Activated CD4-positive, alpha-beta memory T cell treated with anti-CD3 and anti-CD28 coated beads, Interleukin-2, amount 10 ng/mL, durations not matched to agents 7 days and 5 days (primary cell): ENCODE data around the gene ZNF333. TPM values are rescaled to one million over a fixed set of nuclear protein-coding genes. Genes with fewer than 3 reads are reported as not detected.
A peak's percentile ranks its signal among the peaks of the same experiment; 100 is the strongest.

Experiments
- CTCF ChIA-PET: fragments of 350-600 bp; sonication (Branson Sonifier 250); formaldehyde crosslinking; loops from one replicate; lab custom pipeline; 2021; ENCODE audit warnings: antibody characterized with exemption, inconsistent platforms; lab: Charles Lee
- POLR2A ChIA-PET: fragments of 350-600 bp; sonication (Branson Sonifier 250); formaldehyde crosslinking; loops from one replicate; lab custom pipeline; 2021; ENCODE audit warnings: antibody characterized with exemption; lab: Charles Lee
- DNase-seq: peaks from one replicate; pipeline ENCODE4 v3.0.0-alpha.2; 2020
- H3K27ac Mint-ChIP-seq: one replicate; pipeline ENCODE4 v1.8.0; 2021; ENCODE audit warnings: mild to moderate bottlenecking, mixed read lengths
- H3K27me3 Mint-ChIP-seq: one replicate; pipeline ENCODE4 v1.8.0; 2021; ENCODE audit warnings: mixed read lengths
- H3K36me3 Mint-ChIP-seq: one replicate; pipeline ENCODE4 v1.8.0; 2021; ENCODE audit warnings: low read depth, mixed read lengths
- H3K4me1 Mint-ChIP-seq: one replicate; pipeline ENCODE4 v1.8.0; 2021; ENCODE audit warnings: mixed read lengths
- H3K4me3 Mint-ChIP-seq: one replicate; pipeline ENCODE4 v1.8.0; 2021; ENCODE audit warnings: mild to moderate bottlenecking, mixed read lengths
- H3K9me3 Mint-ChIP-seq: one replicate; pipeline ENCODE4 v1.8.0; 2021; ENCODE audit warnings: mixed read lengths
- total RNA-seq, 2 experiments: library from RNA; stranded (reverse); gene quantifications; one replicate each; pipeline ENCODE4 v1.2.3, GENCODE V29; 2021

ZNF333 gene
- total RNA-seq, 2 experiments from 2014 or later: 11.7 to 12.1 TPM

DNA sequence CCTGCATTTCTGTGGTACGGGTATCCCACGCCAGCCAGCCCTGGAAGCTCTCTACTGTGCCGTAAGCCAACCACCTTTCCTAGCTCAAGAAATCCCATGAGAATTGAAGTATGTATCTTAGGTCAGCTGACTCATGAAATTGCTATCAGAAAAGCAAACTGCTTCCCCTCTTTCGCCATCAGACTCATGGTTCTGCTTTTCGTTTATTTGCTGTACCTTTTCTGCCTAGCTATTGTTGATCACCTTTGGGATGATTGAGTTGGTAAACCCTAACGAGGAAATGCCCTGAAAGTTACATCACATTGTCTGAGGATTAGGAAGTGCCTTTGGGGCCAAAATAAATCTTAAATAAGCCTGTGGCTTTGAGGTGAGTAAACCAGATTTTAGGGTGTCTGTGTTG, 15.1 kb upstream of the ZNF333 start, which contains the start of gene ADGRE3:
ADGRE3 (minus strand) TSS at position 81 of the 400 bp plus-strand sequence; CDS start at position 7, 74 bp downstream.
- DNase-seq: no peak
- Mint-ChIP-seq H3K36me3 (no peaks in the 10 kb centered on the region), H3K27ac (no peak within 1 kb of the TSS), H3K27me3 (peaks cover 7% of the 10 kb centered on the region), H3K4me3 (no peak within 1 kb of the TSS), H3K4me1 (peaks cover 2% of the 10 kb centered on the region), H3K9me3 (no peaks in the 10 kb centered on the region)
- ChIA-PET POLR2A (no interaction called here), CTCF (interaction anchor here (1.4 to 3.6 kb wide), 2 partner anchors 9 to 12 kb away, joined by 3 to 15 read pairs; no protein-coding TSS in a partner anchor)

DNA sequence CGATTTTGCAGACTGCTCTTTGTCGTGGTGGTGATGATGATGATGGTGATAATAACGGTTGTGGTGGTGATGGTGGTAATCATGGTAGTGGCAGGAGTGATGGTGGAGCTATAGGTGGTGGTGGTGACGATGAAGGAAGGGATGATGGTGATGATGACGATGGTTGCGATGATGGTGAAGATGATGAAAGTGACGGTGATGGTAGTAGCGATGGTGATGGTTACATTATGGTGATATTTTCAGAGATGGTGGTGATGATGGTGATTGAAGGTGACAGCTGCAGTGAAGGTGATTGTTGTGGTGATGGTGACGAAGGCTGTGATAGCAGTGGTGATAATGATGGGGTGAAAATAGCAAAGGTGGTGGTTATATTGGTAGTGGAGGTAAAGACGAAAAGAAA, 13.1 kb upstream of the ZNF333 start:
- H3K27ac Mint-ChIP-seq: no peak overlapping the region
- peaks cover 2% of the 10 kb centered on the region for H3K4me1 Mint-ChIP-seq
- peaks cover 7% of the 10 kb centered on the region for H3K27me3 Mint-ChIP-seq
- no peaks in the 10 kb centered on the region for H3K9me3 Mint-ChIP-seq
- DNase-seq: no peak
- CTCF ChIA-PET: interaction anchor here (1.3 kb wide), 1 partner anchor 10 kb away, joined by 3 read pairs; no protein-coding TSS in a partner anchor
- no peak overlapping the region for H3K4me3 Mint-ChIP-seq
- no peaks in the 10 kb centered on the region for H3K36me3 Mint-ChIP-seq
- POLR2A ChIA-PET: no interaction called here

DNA sequence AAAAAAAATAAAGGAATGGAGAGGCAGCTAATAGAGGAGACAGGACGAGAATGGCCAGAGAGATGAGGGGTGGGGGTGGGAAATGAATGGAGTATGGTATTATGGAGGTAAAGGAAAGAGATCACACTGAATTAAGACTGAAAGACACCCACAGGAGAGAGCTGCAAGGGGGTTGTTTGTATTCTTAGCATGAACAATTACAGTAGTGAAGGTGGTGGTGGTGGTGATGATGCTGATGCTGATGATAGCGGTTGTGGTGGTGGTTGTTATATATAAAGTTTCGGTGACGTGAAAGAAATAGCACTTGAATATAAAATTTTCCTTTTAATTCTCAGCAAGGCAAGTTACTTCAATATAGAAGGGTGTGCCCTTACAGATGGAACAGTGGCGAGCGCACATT, 12.4 kb upstream of the ZNF333 start:
- POLR2A ChIA-PET: no interaction called here
- H3K4me3 Mint-ChIP-seq: no peak overlapping the region
- H3K4me1 Mint-ChIP-seq: peaks cover 2% of the 10 kb centered on the region
- DNase-seq: no peak
- peaks cover 7% of the 10 kb centered on the region for H3K27me3 Mint-ChIP-seq
- no peak overlapping the region for H3K27ac Mint-ChIP-seq
- CTCF ChIA-PET: interaction anchor here (1.3 kb wide), 1 partner anchor 9 kb away, joined by 3 read pairs; no protein-coding TSS in a partner anchor
- no peaks in the 10 kb centered on the region for H3K36me3 Mint-ChIP-seq
- H3K9me3 Mint-ChIP-seq: no peaks in the 10 kb centered on the region

DNA sequence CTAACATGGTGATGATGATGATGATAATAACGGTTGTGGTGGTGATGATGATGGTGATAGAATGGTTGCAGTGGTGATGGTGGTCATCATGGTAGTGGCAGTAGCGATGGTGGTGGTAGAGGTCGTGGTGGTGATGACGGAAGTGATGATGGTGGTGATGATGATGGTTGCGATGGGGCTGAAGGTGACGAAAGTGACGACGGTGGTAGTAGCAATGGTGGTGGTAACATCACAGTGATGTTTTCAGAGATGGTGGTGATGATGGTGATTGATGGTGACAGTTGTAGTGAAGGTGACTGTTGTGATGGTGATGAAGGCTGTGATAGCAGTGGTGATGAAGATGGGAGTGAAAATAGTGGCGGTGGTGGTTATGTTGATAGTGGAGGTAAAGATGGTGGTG, 11.6 kb upstream of the ZNF333 start:
- ChIA-PET CTCF (no interaction called here), POLR2A (no interaction called here)
- Mint-ChIP-seq H3K4me3 (no peak overlapping the region), H3K4me1 (no peaks in the 10 kb centered on the region), H3K27me3 (peaks cover 7% of the 10 kb centered on the region), H3K27ac (no peak overlapping the region), H3K9me3 (no peaks in the 10 kb centered on the region), H3K36me3 (no peaks in the 10 kb centered on the region)
- no peak for DNase-seq

DNA sequence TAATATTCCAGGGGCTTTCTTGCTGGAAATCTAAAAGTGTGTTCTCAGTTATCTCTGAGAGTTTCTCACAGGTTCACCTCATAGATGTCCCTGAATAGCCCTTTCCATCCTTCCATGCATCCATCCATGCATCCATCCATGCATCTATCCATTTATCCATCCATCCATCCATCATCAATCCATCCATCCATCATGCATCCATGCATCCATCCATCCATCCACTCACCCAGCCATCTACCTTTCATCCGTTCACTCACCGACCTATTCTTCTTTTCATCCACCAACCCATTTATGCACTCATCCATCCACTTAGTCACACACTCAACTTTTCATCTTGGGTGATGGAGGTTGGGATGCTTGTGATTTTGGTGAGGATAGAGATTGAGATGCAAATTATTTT, 7.8 kb upstream of the ZNF333 start:
- no peaks in the 10 kb centered on the region for H3K4me1 Mint-ChIP-seq
- no peaks in the 10 kb centered on the region for H3K36me3 Mint-ChIP-seq
- no peak overlapping the region for H3K4me3 Mint-ChIP-seq
- H3K9me3 Mint-ChIP-seq: no peaks in the 10 kb centered on the region
- no peak for DNase-seq
- CTCF ChIA-PET: interaction anchor here (2.6 kb wide), 1 partner anchor 108 kb away, joined by 10 read pairs; no protein-coding TSS in a partner anchor
- H3K27me3 Mint-ChIP-seq: no peaks in the 10 kb centered on the region
- H3K27ac Mint-ChIP-seq: no peak overlapping the region
- POLR2A ChIA-PET: no interaction called here

DNA sequence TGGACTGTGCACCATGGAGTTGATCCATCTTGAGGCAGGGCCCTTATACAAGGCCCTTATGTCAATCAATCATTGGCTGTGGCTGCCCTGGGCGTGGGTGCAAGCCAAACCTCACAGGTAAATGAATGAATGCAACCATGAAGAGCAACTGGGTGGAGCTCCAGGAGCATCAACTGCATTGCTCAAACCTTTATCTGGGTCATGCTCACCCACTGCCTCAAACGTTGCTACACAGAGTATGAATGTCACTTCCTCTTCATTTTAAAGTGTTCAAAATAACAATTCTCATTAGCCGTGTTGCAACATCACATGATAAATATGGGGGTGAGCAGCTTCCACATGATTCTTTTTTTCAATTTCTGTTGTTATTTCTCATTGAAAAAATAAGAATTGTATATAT, 6.4 kb upstream of the ZNF333 start:
- H3K9me3 Mint-ChIP-seq: no peaks in the 10 kb centered on the region
- DNase-seq: no peak
- no peak overlapping the region for H3K27ac Mint-ChIP-seq
- CTCF ChIA-PET: interaction anchor here (1.0 to 10.1 kb wide), 3 partner anchors 9 to 109 kb away, joined by 3 to 302 read pairs (median 3); partner anchors contain the start of genes ADGRE3 and NDUFB7
- POLR2A ChIA-PET: interaction anchor here (1.3 kb wide), 1 partner anchor 11 kb away, joined by 3 read pairs; no protein-coding TSS in a partner anchor
- H3K4me1 Mint-ChIP-seq: no peaks in the 10 kb centered on the region
- H3K36me3 Mint-ChIP-seq: no peaks in the 10 kb centered on the region
- no peaks in the 10 kb centered on the region for H3K27me3 Mint-ChIP-seq
- H3K4me3 Mint-ChIP-seq: no peak overlapping the region

DNA sequence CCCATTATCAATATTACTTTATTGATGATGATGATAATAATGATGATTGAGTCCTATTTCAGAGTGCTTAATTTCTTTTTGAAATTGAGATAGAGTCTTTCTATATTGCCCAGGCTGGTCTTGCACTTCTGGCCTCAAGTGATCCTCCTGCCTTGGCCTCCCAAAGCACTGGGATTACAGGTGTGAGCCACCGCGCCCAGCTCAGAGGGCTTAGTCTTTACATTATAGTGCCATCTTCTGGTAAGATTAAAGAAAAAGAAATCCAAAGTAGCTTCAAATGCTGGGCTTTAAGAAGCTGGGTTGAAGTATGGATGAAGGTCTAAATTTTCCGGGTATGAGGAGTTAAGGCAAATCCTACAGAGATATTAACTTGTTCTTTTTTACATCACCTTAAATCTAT, 3.4 kb upstream of the ZNF333 start:
- no peaks in the 10 kb centered on the region for H3K9me3 Mint-ChIP-seq
- ChIA-PET POLR2A (interaction anchor here (0.7 to 1.8 kb wide), 4 partner anchors 112 to 136 kb away, joined by 3 to 10 read pairs (median 5); partner anchors contain the start of gene NDUFB7), CTCF (interaction anchor here (0.7 to 10.1 kb wide), 11 partner anchors 9 to 154 kb away, joined by 3 to 302 read pairs (median 4); partner anchors contain the start of genes ADGRE3 and NDUFB7)
- no peak overlapping the region for H3K4me3 Mint-ChIP-seq
- H3K4me1 Mint-ChIP-seq: peaks cover 19% of the 10 kb centered on the region
- H3K27me3 Mint-ChIP-seq: no peaks in the 10 kb centered on the region
- H3K27ac Mint-ChIP-seq: no peak overlapping the region
- H3K36me3 Mint-ChIP-seq: no peaks in the 10 kb centered on the region
- DNase-seq: peak; percentile 36

DNA sequence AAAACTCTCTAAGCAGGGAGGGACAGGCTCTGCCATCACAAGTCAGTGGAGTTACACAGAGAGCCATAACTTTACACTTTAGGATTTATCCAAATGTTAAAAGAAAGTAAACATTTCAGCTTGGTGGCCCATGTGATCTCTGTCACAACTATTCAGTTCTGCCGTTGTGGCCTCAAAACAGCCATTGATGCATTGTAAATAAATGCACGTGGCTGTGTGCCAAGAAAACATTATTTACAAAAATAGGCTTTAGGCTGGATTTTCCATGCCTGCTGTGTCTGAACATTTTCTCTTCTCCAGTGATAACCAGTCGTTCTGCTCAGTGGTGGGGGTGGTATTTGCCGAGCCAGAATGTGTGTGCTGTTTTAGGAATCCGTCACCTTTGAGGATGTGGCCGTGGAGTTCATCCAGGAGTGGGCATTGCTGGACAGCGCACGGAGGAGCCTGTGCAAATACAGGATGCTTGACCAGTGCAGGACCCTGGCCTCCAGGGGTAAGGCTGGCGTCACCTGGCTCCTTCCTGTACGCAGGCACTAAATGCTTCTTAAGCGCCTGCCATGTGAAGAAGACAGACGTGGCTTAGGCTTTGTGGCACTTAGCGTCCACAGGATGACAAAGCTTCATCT, 4.9 kb downstream of the ZNF333 start:
- Mint-ChIP-seq H3K9me3 (no peaks in the 10 kb centered on the region), H3K4me1 (peaks cover 16% of the 10 kb centered on the region), H3K27ac (no peak overlapping the region), H3K27me3 (no peaks in the 10 kb centered on the region), H3K36me3 (peaks cover 21% of the 10 kb centered on the region), H3K4me3 (no peak overlapping the region)
- CTCF ChIA-PET: interaction anchor here (1.3 to 2.1 kb wide), 2 partner anchors 9 to 120 kb away, joined by 5 to 11 read pairs; no protein-coding TSS in a partner anchor
- POLR2A ChIA-PET: no interaction called here
- DNase-seq: no peak

DNA sequence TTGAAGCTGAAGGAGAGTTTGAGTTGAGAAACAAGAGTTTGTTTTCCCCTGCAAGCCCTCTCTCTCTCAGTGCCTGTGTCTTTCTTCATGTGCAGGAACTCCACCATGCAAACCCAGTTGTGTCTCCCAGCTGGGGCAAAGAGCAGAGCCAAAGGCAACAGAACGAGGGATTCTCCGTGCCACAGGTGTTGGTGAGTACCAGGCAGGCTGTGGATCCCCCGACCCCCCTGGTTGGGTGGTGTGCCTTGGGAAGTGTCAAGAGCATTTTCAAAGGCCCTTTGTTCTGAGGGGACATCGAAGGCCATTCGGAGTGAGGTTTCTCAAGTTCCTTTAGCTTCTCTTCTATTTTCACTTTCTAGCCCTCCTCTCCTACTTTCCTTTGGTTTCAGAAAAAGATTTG, 5.6 kb downstream of the ZNF333 start:
- no peaks in the 10 kb centered on the region for H3K27me3 Mint-ChIP-seq
- ChIA-PET POLR2A (no interaction called here), CTCF (interaction anchor here (1.3 to 2.1 kb wide), 2 partner anchors 9 to 110 kb away, joined by 3 to 11 read pairs; no protein-coding TSS in a partner anchor)
- H3K9me3 Mint-ChIP-seq: no peaks in the 10 kb centered on the region
- H3K4me1 Mint-ChIP-seq: peaks cover 12% of the 10 kb centered on the region
- peaks cover 26% of the 10 kb centered on the region for H3K36me3 Mint-ChIP-seq
- DNase-seq: no peak
- H3K4me3 Mint-ChIP-seq: no peak overlapping the region
- no peak overlapping the region for H3K27ac Mint-ChIP-seq

DNA sequence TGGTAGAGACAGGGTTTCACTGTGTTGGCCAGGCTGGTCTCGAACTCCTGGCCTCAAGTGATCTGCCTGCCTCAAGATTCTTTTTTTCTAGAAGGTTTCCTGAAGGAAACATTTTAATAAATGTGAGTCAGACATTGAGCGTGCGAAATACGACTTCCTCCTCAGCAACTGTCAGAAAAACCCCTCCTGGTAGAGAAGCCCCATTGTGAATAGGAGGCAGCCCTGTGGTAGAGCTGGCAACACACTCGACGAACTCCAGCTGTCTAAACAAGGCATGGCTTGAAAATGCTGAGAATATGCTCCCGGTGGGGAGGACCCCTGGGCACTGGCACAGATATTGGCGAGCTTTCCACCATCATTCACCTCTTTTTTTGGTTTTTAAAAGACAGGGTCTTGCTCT, 9.8 kb downstream of the ZNF333 start:
- CTCF ChIA-PET: no interaction called here
- H3K27ac Mint-ChIP-seq: no peak overlapping the region
- H3K4me3 Mint-ChIP-seq: no peak overlapping the region
- no peaks in the 10 kb centered on the region for H3K27me3 Mint-ChIP-seq
- H3K36me3 Mint-ChIP-seq: peaks cover 58% of the 10 kb centered on the region
- DNase-seq: no peak
- peaks cover 10% of the 10 kb centered on the region for H3K9me3 Mint-ChIP-seq
- no peaks in the 10 kb centered on the region for H3K4me1 Mint-ChIP-seq
- POLR2A ChIA-PET: no interaction called here

DNA sequence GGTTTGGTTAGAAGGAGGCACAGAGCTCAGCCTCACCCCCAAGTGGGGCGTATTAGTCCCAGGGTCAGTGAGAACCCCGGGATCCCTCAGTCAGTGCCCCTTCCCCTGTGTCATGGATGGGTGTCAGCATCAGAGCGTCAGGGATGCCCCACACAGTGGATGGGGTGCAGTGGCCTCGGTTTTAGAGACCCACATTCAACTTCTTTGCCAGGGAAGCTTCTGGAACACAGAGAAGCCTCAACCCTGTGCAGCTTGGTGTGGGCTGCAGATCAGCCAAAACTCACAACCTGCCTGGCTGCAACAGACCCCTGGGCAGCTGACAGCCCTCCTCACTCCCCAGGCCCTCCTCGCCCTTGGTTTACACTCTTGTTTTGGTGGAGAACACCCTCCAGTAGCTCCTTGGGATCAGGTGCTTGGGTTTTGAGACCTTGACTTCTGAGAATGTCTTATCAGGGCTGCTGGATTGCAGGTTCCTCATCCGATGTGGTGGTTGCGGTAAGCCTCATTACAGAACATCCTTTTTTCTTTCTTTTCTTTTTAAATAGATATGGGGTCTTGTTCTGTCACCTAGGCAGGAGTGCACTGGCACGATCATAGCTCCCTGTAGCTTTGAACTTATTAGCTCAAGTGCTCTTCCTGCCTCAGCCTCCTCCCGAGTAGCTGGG, 11.0 kb downstream of the ZNF333 start:
- Mint-ChIP-seq H3K27me3 (no peaks in the 10 kb centered on the region), H3K27ac (no peak overlapping the region), H3K4me1 (no peaks in the 10 kb centered on the region), H3K4me3 (no peak overlapping the region), H3K9me3 (peaks cover 10% of the 10 kb centered on the region), H3K36me3 (peaks cover 64% of the 10 kb centered on the region)
- POLR2A ChIA-PET: interaction anchor here (0.6 kb wide), 1 partner anchor 92 kb away, joined by 3 read pairs; no protein-coding TSS in a partner anchor
- no peak for DNase-seq
- CTCF ChIA-PET: no interaction called here

DNA sequence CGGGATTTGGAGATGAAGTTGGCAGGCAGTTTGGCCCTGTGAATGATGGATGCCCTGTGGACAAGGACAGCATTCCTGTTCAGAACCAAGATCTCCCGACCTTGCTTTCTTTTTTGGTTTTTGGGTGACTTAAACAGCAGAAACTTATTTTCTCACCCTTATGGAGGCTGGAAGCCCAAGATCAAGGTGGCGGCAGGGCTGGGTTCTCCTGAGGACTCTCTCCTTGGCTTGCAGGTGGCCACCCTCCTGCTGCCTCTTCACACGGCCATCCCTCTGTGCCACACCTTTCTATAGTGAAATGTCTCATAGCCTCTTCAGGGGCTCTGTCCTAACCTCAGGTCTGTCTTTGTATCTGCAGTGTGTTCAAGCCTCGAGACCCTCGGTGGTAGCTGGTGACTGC, 14.0 kb downstream of the ZNF333 start:
- no peaks in the 10 kb centered on the region for H3K4me1 Mint-ChIP-seq
- peaks cover 71% of the 10 kb centered on the region for H3K36me3 Mint-ChIP-seq
- ChIA-PET POLR2A (no interaction called here), CTCF (no interaction called here)
- peaks cover 11% of the 10 kb centered on the region for H3K9me3 Mint-ChIP-seq
- H3K27ac Mint-ChIP-seq: no peak overlapping the region
- no peak overlapping the region for H3K4me3 Mint-ChIP-seq
- no peak for DNase-seq
- no peaks in the 10 kb centered on the region for H3K27me3 Mint-ChIP-seq

DNA sequence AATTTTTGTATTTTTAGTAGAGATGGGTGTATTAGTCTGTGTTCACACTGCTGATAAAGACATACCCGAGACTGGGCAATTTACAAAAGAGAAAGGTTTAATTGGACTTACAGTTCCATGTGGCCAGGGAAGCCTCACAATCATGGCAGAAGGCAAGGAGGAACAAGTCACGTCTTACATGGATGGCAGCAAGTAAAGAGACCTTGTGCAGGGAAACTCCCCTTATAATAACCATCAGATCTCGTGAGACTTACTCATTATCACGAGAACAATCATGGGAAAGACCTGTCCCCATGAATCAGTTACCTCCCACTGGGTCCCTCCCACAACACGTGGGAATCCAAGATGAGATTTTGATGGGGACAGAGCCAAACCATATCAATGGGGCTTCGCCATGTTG, 14.6 kb downstream of the ZNF333 start:
- no peak for DNase-seq
- H3K27ac Mint-ChIP-seq: no peak overlapping the region
- POLR2A ChIA-PET: no interaction called here
- no peak overlapping the region for H3K4me3 Mint-ChIP-seq
- peaks cover 76% of the 10 kb centered on the region for H3K36me3 Mint-ChIP-seq
- no peaks in the 10 kb centered on the region for H3K4me1 Mint-ChIP-seq
- CTCF ChIA-PET: no interaction called here
- no peaks in the 10 kb centered on the region for H3K27me3 Mint-ChIP-seq
- H3K9me3 Mint-ChIP-seq: peaks cover 17% of the 10 kb centered on the region
